H9 (cell line): ENCODE results near the gene GALNT2. TPM values are rescaled to one million over a fixed set of nuclear protein-coding genes. Genes with fewer than 3 reads are reported as not detected.

Experiments used
- DNase-seq: peaks from one replicate; pipeline ENCODE4 v3.0.0-alpha.2; 2017
- H2AFZ ChIP-seq: one replicate; pipeline ENCODE4 v1.6.1; 2013; ENCODE audit warnings: mild to moderate bottlenecking, low read length, control low read depth, moderate library complexity
- H2AK5ac ChIP-seq: 2 replicates; pipeline ENCODE4 v1.6.1; 2013; ENCODE audit warnings: low read length, control low read depth, mixed read lengths; ENCODE audit not compliant: insufficient read length
- H2BK120ac ChIP-seq: one replicate; pipeline ENCODE4 v1.6.1; 2013; ENCODE audit warnings: low read depth, mild to moderate bottlenecking, low read length, control low read depth, inconsistent platforms; ENCODE audit not compliant: poor library complexity, severe bottlenecking
- H2BK12ac ChIP-seq: 2 replicates; pipeline ENCODE4 v1.6.1; 2013; ENCODE audit warnings: low read length, control low read depth, mixed read lengths, low read depth; ENCODE audit not compliant: insufficient read length
- H2BK15ac ChIP-seq: 2 replicates; pipeline ENCODE4 v1.6.1; 2013; ENCODE audit warnings: low read depth, low read length, control low read depth
- H2BK20ac ChIP-seq: one replicate; pipeline ENCODE4 v1.6.1; 2013; ENCODE audit warnings: low read depth, mild to moderate bottlenecking, low read length, control low read depth, inconsistent platforms; ENCODE audit not compliant: poor library complexity, severe bottlenecking
- H2BK5ac ChIP-seq: 2 replicates; pipeline ENCODE4 v1.6.1; 2013; ENCODE audit warnings: low read length, control low read depth, mixed read lengths; ENCODE audit not compliant: insufficient read length
- H3K14ac ChIP-seq: 2 replicates; pipeline ENCODE4 v1.6.1; 2013; ENCODE audit warnings: low read length, control low read depth; ENCODE audit not compliant: insufficient read depth
- H3K18ac ChIP-seq: 2 replicates; pipeline ENCODE4 v1.6.1; 2013; ENCODE audit warnings: low read depth, mild to moderate bottlenecking, mixed read lengths, low read length, control low read depth; ENCODE audit not compliant: insufficient read length
- H3K23ac ChIP-seq: 2 replicates; pipeline ENCODE4 v1.6.1; 2013; ENCODE audit warnings: low read length, control low read depth, mixed read lengths, low read depth; ENCODE audit not compliant: insufficient read length
- H3K23me2 ChIP-seq: 2 replicates; pipeline ENCODE4 v1.6.1; 2013; ENCODE audit warnings: low read depth, mild to moderate bottlenecking, mixed read lengths, low read length, control low read depth; ENCODE audit not compliant: insufficient read length, poor library complexity, severe bottlenecking
- H3K27ac ChIP-seq: 2 replicates; pipeline ENCODE4 v1.5.1; 2013; ENCODE audit warnings: low read length, control low read depth, mixed read lengths, low read depth; ENCODE audit not compliant: insufficient read length
- H3K27me3 ChIP-seq: 2 replicates; pipeline ENCODE4 v1.6.1; 2013; ENCODE audit warnings: low read length, control low read depth, inconsistent platforms; ENCODE audit not compliant: insufficient read depth
- H3K4ac ChIP-seq: 2 replicates; pipeline ENCODE4 v1.6.1; 2013; ENCODE audit warnings: low read depth, mild to moderate bottlenecking, control low read depth, inconsistent platforms, low read length, moderate library complexity
- H3K4me1 ChIP-seq: 2 replicates; pipeline ENCODE4 v1.6.1; 2013; ENCODE audit warnings: low read length, control low read depth, inconsistent platforms; ENCODE audit not compliant: insufficient read depth
- H3K4me2 ChIP-seq: 2 replicates; pipeline ENCODE4 v1.6.1; 2013; ENCODE audit warnings: low read length, control low read depth, mixed read lengths; ENCODE audit not compliant: insufficient read length, insufficient read depth
- H3K56ac ChIP-seq: 2 replicates; pipeline ENCODE4 v1.6.1; 2013; ENCODE audit warnings: low read depth, mild to moderate bottlenecking, mixed read lengths, low read length, control low read depth; ENCODE audit not compliant: insufficient read length
- H3K79me1 ChIP-seq: 2 replicates; pipeline ENCODE4 v1.6.1; 2013; ENCODE audit warnings: low read depth, mild to moderate bottlenecking, moderate library complexity, low read length, control low read depth, inconsistent platforms; ENCODE audit not compliant: insufficient read depth, poor library complexity, severe bottlenecking
- H3K79me2 ChIP-seq: 2 replicates; pipeline ENCODE4 v1.6.1; 2013; ENCODE audit warnings: low read length, control low read depth, inconsistent platforms; ENCODE audit not compliant: insufficient read depth
- H3K9ac ChIP-seq: 2 replicates; pipeline ENCODE4 v1.6.1; 2013; ENCODE audit warnings: low read length, control low read depth, mixed read lengths; ENCODE audit not compliant: insufficient read length; ENCODE audit errors: extremely low read depth
- H3K9me3 ChIP-seq: one replicate; pipeline ENCODE4 v1.6.1; 2013; ENCODE audit warnings: low read depth, low read length, inconsistent platforms; ENCODE audit not compliant: control insufficient read depth
- H3T11ph ChIP-seq: one replicate; pipeline ENCODE4 v1.6.1; 2013; ENCODE audit warnings: mild to moderate bottlenecking, low read length, control low read depth, inconsistent platforms
- H4K20me1 ChIP-seq: one replicate; pipeline ENCODE4 v1.6.1; 2013; ENCODE audit not compliant: control insufficient read depth, insufficient read length, insufficient read depth
- H4K5ac ChIP-seq: 2 replicates; pipeline ENCODE4 v1.6.1; 2013; ENCODE audit warnings: low read depth, mild to moderate bottlenecking, mixed read lengths, low read length, control low read depth; ENCODE audit not compliant: insufficient read length
- H4K8ac ChIP-seq: replicated peaks from 2 replicates; pipeline ENCODE4 v1.6.1; 2013; ENCODE audit warnings: low read length, control low read depth, mixed read lengths, low read depth; ENCODE audit not compliant: insufficient read length
- H4K91ac ChIP-seq: 2 replicates; pipeline ENCODE4 v1.6.1; 2013; ENCODE audit warnings: low read depth, mild to moderate bottlenecking, moderate library complexity, mixed read lengths, low read length, control low read depth; ENCODE audit not compliant: insufficient read length
- H3K27ac Mint-ChIP-seq, 3 experiments: 2 replicates in 2 of 3; 3 replicates in 1 of 3; pipeline ENCODE4 v1.8.0; 2020 to 2021; ENCODE audit warnings: mixed read lengths in 3 of 3, mild to moderate bottlenecking in 1 of 3, moderate library complexity in 1 of 3
- H3K27me3 Mint-ChIP-seq: 2 replicates; pipeline ENCODE4 v1.8.0; 2021; ENCODE audit warnings: low read depth, mild to moderate bottlenecking, moderate library complexity, mixed read lengths
- H3K36me3 Mint-ChIP-seq, 3 experiments: 2 replicates in 2 of 3; 3 replicates in 1 of 3; pipeline ENCODE4 v1.8.0; 2020 to 2021; ENCODE audit warnings: low read depth in 3 of 3, mixed read lengths in 3 of 3; ENCODE audit not compliant: insufficient read depth in 1 of 3
- H3K4me1 Mint-ChIP-seq, 2 experiments: 2 replicates each; pipeline ENCODE4 v1.8.0; 2020; ENCODE audit warnings: mixed read lengths in 2 of 2
- H3K4me3 Mint-ChIP-seq, 2 experiments: 2 replicates in 1 of 2; 3 replicates in 1 of 2; pipeline ENCODE4 v1.8.0; 2020 to 2021; ENCODE audit warnings: mild to moderate bottlenecking in 2 of 2, mixed read lengths in 2 of 2, moderate library complexity in 1 of 2
- H3K9me3 Mint-ChIP-seq, 2 experiments: 2 replicates in 1 of 2; 3 replicates in 1 of 2; pipeline ENCODE4 v1.8.0; 2020; ENCODE audit warnings: mild to moderate bottlenecking in 2 of 2, mixed read lengths in 2 of 2, moderate library complexity in 1 of 2
- CTCF ChIP-seq: fragments of 200-600 bp; sonication (generic); conservative IDR thresholded peaks from 3 replicates; pipeline ENCODE4 v1.8.0; 2021; ENCODE audit warnings: antibody characterized with exemption, mild to moderate bottlenecking
- WGBS: extraction: QIAGEN DNeasy Blood & Tissue Kit; methylation state at CpG from one replicate; pipeline ENCODE4 v1.1.7; 2013; ENCODE audit warnings: missing lambda C conversion rate, low lambda C conversion rate, mixed read lengths; ENCODE audit not compliant: insufficient read length; ENCODE audit errors: extremely low coverage; 5-methylcytosine and 5-hydroxymethylcytosine counted together
- total RNA-seq: library from RNA; stranded (reverse); gene quantifications from 2 replicates; pipeline ENCODE4 v1.2.1, GENCODE V29; 2021

Gene GALNT2
- total RNA-seq, 1 experiment from 2014 or later: 57.6 TPM

- H3K23me2 ChIP-seq: no peaks in the 10 kb centered on the region
- no peak overlapping the region for H3T11ph ChIP-seq
- H3K23ac ChIP-seq: no peak overlapping the region
- no peak overlapping the region for H3K27ac ChIP-seq
- no peaks in the 10 kb centered on the region for H3K9me3 ChIP-seq
- H3K4ac ChIP-seq: no peak overlapping the region
- H2BK120ac ChIP-seq: no peak overlapping the region
- no peak overlapping the region for H2BK12ac ChIP-seq
- no peaks in the 10 kb centered on the region for H4K20me1 ChIP-seq
- H3K79me2 ChIP-seq: no peaks in the 10 kb centered on the region
- H4K91ac ChIP-seq: no peak overlapping the region
- no peak overlapping the region for H2AFZ ChIP-seq
- no peak for TF ChIP-seq CTCF
- H3K9me3 Mint-ChIP-seq: peaks cover 0 to 5% of the 10 kb centered on the region in 2 experiments; a peak in 2 of 5 replicates
- H3K18ac ChIP-seq: no peak overlapping the region
- H3K27me3 Mint-ChIP-seq: no peaks in the 10 kb centered on the region
- H2AK5ac ChIP-seq: no peak overlapping the region
- peaks cover 3% of the 10 kb centered on the region; the same call in 1 of the 2 replicates for H3K4me1 ChIP-seq
- no peak overlapping the region for H3K14ac ChIP-seq
- no peaks in the 10 kb centered on the region for H3K79me1 ChIP-seq
- no peak overlapping the region for H2BK15ac ChIP-seq
- H3K56ac ChIP-seq: no peak overlapping the region
- no peak overlapping the region for H2BK20ac ChIP-seq
- H4K8ac ChIP-seq: no peak overlapping the region
- peaks cover 2 to 6% (median 5%) of the 10 kb centered on the region in 3 experiments; a peak in 3 of 7 replicates for H3K36me3 Mint-ChIP-seq
- WGBS: no CpG with 5 or more reads among the region's 4 CpGs
- H3K27me3 ChIP-seq: no peaks in the 10 kb centered on the region; the same call in 1 of the 2 replicates
- H4K5ac ChIP-seq: no peak overlapping the region
- H3K4me3 Mint-ChIP-seq: no peak overlapping the region
- no peak overlapping the region for H2BK5ac ChIP-seq
- no peak for DNase-seq
- H3K4me1 Mint-ChIP-seq: peaks cover 34 to 44% of the 10 kb centered on the region in 2 experiments
- no peak overlapping the region for H3K9ac ChIP-seq
- peak overlapping the region in 1 of 3 experiments; percentile 49; a peak in 1 of 7 replicates for H3K27ac Mint-ChIP-seq
- no peak overlapping the region for H3K4me2 ChIP-seq
These were observed 166.7 kb downstream of the GALNT2 start for GRCh38 chr1:230233786-230234185.
